ENCODE results near the gene SEC14L2.

Gene SEC14L2

GRCh38 chr22:30422481-30423300 is 25.9 kb downstream of the SEC14L2 start:
- H3K27ac Mint-ChIP-seq = peak overlapping the region; percentile 98
- CTCF ChIA-PET = interaction anchor here (1.4 to 6.0 kb wide), 5 partner anchors 16 to 135 kb away, joined by 3 to 81 read pairs (median 11); partner anchors contain the start of genes CASTOR1 and RNF215
- H3K27me3 Mint-ChIP-seq = no peaks in the 10 kb centered on the region
- H3K36me3 Mint-ChIP-seq = peaks cover 53% of the 10 kb centered on the region
- peak; percentile 36 for DNase-seq
- H3K9me3 Mint-ChIP-seq = no peaks in the 10 kb centered on the region
- peaks cover 61% of the 10 kb centered on the region for H3K4me1 Mint-ChIP-seq
- H3K4me3 Mint-ChIP-seq = peak overlapping the region; percentile 98

DNA sequence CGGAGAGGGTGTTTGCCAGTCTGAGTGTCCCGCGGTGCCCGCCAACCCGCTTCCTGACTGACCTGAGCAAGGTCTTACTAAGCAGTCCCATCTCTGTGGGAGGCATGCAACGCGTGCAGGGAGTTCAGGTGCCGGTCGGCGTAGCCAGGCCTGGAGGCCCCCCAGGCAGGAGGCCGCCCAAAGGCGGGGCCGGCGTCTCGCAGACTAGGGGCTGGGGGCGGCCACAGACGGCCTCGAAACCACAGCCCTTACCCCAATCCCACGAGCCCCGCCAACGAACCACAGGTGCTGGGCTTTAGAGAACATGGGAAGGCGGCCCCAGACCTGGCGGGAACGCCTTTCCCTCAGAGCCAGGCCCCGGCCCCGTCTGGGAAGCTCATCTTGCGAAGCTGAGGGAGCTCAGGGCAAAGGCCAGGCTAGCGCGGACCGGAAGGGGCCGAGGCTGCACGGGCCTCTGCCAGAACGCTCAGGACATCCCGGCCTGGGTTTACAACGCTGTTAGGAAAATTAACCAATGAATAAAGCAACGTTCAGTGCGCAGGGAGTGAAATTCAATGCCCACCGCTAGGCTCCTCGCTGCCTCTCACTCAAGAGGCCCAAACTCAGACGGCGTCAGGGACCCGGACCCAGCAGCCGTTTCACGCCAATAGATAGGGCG is 26.6 kb downstream of the SEC14L2 start:
- peak; percentile 61 for DNase-seq

DNA sequence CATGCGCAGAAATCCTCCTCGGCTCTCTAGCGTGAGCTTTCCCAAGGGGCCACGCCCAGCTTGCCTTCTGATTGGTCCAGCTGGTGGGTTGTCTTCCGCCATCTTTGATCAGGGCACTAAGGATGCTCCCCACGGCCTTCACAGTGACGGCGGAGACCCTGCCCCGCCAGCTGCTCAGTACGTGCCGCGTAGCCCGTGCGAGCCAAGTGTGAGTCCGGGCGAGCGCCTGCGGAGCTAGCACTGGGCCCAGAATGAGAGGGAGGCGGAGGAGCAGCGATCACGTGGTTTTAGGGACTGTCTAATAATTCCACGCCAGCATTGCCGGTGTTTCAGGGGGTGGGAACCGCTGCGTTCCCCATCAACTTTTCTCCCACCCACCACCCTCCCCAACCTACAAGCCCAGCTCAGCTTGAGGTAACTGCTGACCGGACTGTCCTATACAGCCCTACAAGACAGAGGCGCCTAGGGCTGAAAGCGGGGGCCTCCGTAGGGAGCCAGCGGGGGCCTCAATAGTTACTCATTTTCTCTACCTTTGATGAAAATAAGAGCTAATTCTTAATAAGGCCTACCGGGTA is 27.2 kb downstream of the SEC14L2 start:
- CTCF ChIA-PET = interaction anchor here (0.9 to 6.0 kb wide), 8 partner anchors 10 to 136 kb away, joined by 4 to 81 read pairs (median 10); partner anchors contain the start of gene CASTOR1
- Mint-ChIP-seq H3K27ac (peak overlapping the region; percentile 98), H3K36me3 (peaks cover 56% of the 10 kb centered on the region), H3K27me3 (no peaks in the 10 kb centered on the region), H3K4me1 (peaks cover 64% of the 10 kb centered on the region), H3K9me3 (no peaks in the 10 kb centered on the region), H3K4me3 (peak overlapping the region; percentile 98)
- peak; percentile 99 for DNase-seq

More for the DNA sequence above, 26.6 kb downstream of the SEC14L2 start:
- Mint-ChIP-seq H3K4me1 (peaks cover 64% of the 10 kb centered on the region), H3K27me3 (no peaks in the 10 kb centered on the region), H3K36me3 (peaks cover 53% of the 10 kb centered on the region), H3K9me3 (no peaks in the 10 kb centered on the region), H3K4me3 (peak overlapping the region; percentile 98), H3K27ac (peak overlapping the region; percentile 98)
- CTCF ChIA-PET = interaction anchor here (0.9 to 6.0 kb wide), 8 partner anchors 9 to 135 kb away, joined by 4 to 81 read pairs (median 10); partner anchors contain the start of genes CASTOR1 and RNF215

- Mint-ChIP-seq H3K9me3 (no peaks in the 10 kb centered on the region), H3K4me1 (peaks cover 64% of the 10 kb centered on the region), H3K27ac (peak overlapping the region; percentile 98), H3K36me3 (peaks cover 54% of the 10 kb centered on the region), H3K4me3 (peak overlapping the region; percentile 98), H3K27me3 (no peaks in the 10 kb centered on the region)
- DNase-seq = peak; percentile 38
- CTCF ChIA-PET = interaction anchor here (0.7 to 6.0 kb wide), 10 partner anchors 10 to 139 kb away, joined by 3 to 81 read pairs (median 10); partner anchors contain the start of genes CASTOR1 and SEC14L2
Measured at GRCh38 chr22:30424534-30425326, 27.9 kb downstream of the SEC14L2 start.

DNA sequence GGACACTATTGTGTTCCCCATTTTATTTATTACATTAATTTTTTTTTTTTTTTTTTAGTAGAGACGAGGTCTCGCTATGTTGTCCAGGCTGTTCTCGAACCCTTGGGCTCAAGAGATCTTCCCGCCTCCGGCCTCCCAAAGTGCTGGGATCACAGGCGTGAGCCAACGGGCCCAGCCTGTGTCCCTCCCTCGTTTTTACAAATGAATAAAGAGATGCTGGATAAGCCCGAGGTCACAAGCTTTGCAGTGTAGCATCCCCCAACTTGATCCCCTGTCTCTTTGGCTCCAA is 28.5 kb downstream of the SEC14L2 start:
- peak overlapping the region; percentile 98 for H3K4me3 Mint-ChIP-seq
- H3K36me3 Mint-ChIP-seq = peaks cover 54% of the 10 kb centered on the region
- H3K27ac Mint-ChIP-seq = peak overlapping the region; percentile 95
- peaks cover 63% of the 10 kb centered on the region for H3K4me1 Mint-ChIP-seq
- no peaks in the 10 kb centered on the region for H3K9me3 Mint-ChIP-seq
- CTCF ChIA-PET = interaction anchor here (0.8 to 6.0 kb wide), 6 partner anchors 9 to 33 kb away, joined by 5 to 81 read pairs (median 10); partner anchors contain the start of gene SEC14L2
- H3K27me3 Mint-ChIP-seq = no peaks in the 10 kb centered on the region
- no peak for DNase-seq

- Mint-ChIP-seq H3K4me3 (peak within 1 kb of the TSS; percentile 98), H3K9me3 (no peaks in the 10 kb centered on the region), H3K36me3 (peaks cover 50% of the 10 kb centered on the region), H3K4me1 (peaks cover 59% of the 10 kb centered on the region), H3K27ac (peak within 1 kb of the TSS; percentile 98), H3K27me3 (no peaks in the 10 kb centered on the region)
- DNase-seq = peak; percentile 64
- CTCF ChIA-PET = interaction anchor here (0.8 to 6.0 kb wide), 14 partner anchors 9 to 181 kb away, joined by 3 to 81 read pairs (median 6); partner anchors contain the start of genes SEC14L2 and TCN2
Measured at GRCh38 chr22:30425616-30426387, 29.0 kb downstream of the SEC14L2 start, which contains the start of gene MTFP1. Gene MTFP1 (plus strand): TSS chr22:30425768. CDS start chr22:30425880, 112 bp downstream.

GRCh38 chr22:30426388-30427353 is 29.9 kb downstream of the SEC14L2 start:
- H3K9me3 Mint-ChIP-seq = no peaks in the 10 kb centered on the region
- peaks cover 48% of the 10 kb centered on the region for H3K36me3 Mint-ChIP-seq

DNA sequence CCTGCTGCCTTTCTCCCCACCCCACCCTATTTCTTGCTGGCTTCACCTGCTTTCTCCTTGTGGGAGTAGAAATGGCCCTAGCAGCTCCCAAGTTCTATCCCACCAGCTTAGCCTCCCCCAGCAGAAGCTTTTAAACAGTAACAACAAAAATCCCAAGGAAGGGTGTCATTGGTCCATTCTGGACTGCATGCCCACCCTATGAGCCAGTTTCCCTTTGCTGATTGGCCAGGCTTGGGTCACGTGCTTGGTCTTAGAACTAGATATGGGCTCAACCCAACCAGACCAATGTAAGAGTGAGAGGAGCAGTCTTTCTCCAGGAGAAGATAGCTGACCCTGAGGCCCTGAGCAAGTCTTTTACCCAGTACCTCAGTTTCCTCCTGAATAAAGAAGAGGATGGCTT is 31.1 kb downstream of the SEC14L2 start:
- CTCF ChIA-PET = interaction anchor here (0.9 to 1.8 kb wide), 7 partner anchors 31 to 141 kb away, joined by 3 to 6 read pairs (median 3); partner anchors contain the start of genes CASTOR1, RNF215 and SEC14L2
- Mint-ChIP-seq H3K4me3 (no peak overlapping the region), H3K27ac (no peak overlapping the region), H3K36me3 (peaks cover 38% of the 10 kb centered on the region), H3K9me3 (no peaks in the 10 kb centered on the region), H3K4me1 (peaks cover 38% of the 10 kb centered on the region), H3K27me3 (no peaks in the 10 kb centered on the region)
- no peak for DNase-seq

More at GRCh38 chr22:30426388-30427353, 29.9 kb downstream of the SEC14L2 start:
- CTCF ChIA-PET = interaction anchor here (0.6 to 6.0 kb wide), 14 partner anchors 8 to 180 kb away, joined by 3 to 81 read pairs (median 4); partner anchors contain the start of genes CASTOR1, RNF215, SEC14L2 and TCN2
- H3K27ac Mint-ChIP-seq = peak overlapping the region; percentile 95
- peak overlapping the region; percentile 98 for H3K4me3 Mint-ChIP-seq
- H3K27me3 Mint-ChIP-seq = no peaks in the 10 kb centered on the region
- peaks cover 50% of the 10 kb centered on the region for H3K4me1 Mint-ChIP-seq
- DNase-seq = peak; percentile 93

DNA sequence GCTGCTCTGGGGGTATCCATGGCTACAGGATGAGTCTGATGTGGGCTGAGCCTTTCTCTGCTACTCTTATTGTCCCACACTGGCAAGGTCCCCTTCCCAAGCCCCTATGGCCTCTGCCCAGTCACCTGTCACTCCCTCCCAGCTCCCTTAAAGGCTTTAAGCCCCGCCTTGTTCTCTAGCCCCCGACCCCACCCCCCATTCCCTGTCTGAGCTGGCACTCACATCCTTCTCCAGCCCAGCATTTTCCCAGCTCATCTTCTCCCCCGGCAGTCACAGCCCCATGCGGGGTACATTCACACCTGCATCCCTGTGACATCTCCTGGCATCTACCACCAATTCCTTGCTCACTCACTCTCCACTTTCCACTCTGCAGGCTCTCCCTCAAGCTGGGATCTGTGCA is 33.1 kb downstream of the SEC14L2 start:
- Mint-ChIP-seq H3K4me1 (peaks cover 34% of the 10 kb centered on the region), H3K27me3 (no peaks in the 10 kb centered on the region), H3K27ac (no peak overlapping the region), H3K4me3 (no peak overlapping the region), H3K9me3 (peaks cover 2% of the 10 kb centered on the region), H3K36me3 (peaks cover 42% of the 10 kb centered on the region)
- CTCF ChIA-PET = interaction anchor here (1.6 kb wide), 1 partner anchor 38 kb away, joined by 3 read pairs; no protein-coding TSS in a partner anchor
- DNase-seq = no peak

DNA sequence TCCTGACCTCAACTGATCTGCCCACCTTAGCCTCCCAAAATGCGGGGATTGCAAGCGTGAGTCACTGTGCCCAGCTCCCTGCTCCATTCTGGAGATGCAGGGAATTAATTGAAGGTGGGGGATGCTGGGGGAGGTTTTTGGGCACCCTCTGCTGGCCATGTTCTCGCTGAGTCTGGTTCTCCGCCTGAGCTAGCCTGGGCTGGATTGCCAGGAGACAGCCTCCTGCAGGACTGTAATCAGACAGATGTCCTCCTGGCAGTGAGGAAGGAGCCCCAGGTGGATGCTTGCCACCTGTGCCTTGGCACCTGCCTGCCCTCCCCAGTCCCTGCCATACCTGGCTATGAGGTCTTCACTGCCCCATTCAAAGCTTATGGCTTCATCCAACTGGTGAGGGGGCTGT is 34.1 kb downstream of the SEC14L2 start:
- Mint-ChIP-seq H3K27ac (no peak overlapping the region), H3K36me3 (peaks cover 49% of the 10 kb centered on the region), H3K9me3 (peaks cover 10% of the 10 kb centered on the region), H3K4me1 (peaks cover 37% of the 10 kb centered on the region), H3K27me3 (peaks cover under 1% of the 10 kb centered on the region), H3K4me3 (no peak overlapping the region)
- DNase-seq = no peak
- CTCF ChIA-PET = interaction anchor here (1.3 to 1.6 kb wide), 2 partner anchors 39 to 40 kb away, joined by 3 to 7 read pairs; no protein-coding TSS in a partner anchor

DNA sequence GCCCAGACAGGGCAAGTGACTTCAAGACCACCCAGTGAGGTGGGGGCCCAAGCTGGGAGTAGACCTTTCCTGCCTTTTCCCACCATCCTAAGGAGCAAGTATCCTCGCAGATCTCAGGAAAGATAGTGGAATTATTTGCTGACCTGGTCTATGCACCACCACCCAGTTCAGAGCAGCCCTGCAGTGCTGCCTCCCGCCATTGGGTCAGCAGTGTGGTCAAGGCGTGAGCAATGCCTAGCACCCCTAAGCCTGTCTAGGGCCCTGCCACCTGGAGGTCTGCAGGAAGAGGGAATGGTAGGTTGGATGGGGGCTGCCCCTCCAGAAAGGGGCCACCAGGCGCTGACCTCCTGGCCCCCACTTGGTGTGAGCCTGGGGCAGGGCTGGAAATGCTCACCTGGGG is 35.3 kb downstream of the SEC14L2 start:
- H3K27ac Mint-ChIP-seq = no peak overlapping the region
- peaks cover 28% of the 10 kb centered on the region for H3K4me1 Mint-ChIP-seq
- CTCF ChIA-PET = interaction anchor here (1.3 to 1.7 kb wide), 2 partner anchors 12 to 41 kb away, joined by 5 to 7 read pairs; no protein-coding TSS in a partner anchor
- H3K27me3 Mint-ChIP-seq = peaks cover 4% of the 10 kb centered on the region
- H3K9me3 Mint-ChIP-seq = peaks cover 11% of the 10 kb centered on the region
- H3K4me3 Mint-ChIP-seq = no peak overlapping the region
- peaks cover 39% of the 10 kb centered on the region for H3K36me3 Mint-ChIP-seq
- DNase-seq = no peak

Measured in activated naive CD4-positive, alpha-beta T cell treated with anti-CD3 and anti-CD28 coated beads, Interleukin-2, amount 10 ng/mL, durations not matched to agents 7 days and 5 days (primary cell).